ENCODE data around the gene MYO5B.

MYO5B gene

DNA sequence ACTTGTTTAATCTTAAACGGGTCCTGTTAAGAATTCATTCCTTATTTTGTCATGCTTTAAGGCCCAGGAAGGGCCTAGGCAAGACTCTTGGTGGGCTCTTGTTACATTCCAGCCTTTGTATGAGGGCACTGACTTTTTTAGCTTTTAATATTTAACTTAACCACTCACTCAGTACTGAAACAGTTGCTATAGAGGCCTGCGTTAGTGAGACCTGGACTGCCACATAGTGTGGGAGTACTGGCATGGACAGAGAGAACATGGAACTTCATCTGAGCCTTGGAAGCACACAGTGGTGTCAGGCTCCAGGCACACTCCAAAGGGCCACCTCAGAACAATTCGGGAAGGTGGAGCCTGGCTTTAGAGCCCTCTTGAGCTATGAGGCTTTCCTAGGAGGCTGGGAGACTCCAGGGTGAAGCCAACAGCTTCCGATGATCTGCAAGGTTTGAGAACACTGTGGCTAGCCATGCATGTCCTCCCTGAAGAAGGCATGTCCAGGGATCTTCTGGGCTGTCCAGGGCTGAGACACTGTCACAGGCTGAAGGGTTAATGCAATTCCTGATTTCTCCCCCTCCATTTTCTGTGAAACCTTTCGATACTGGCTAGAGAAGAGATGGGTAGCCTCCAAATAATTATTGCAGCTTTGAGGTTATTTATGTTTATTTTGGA, 226.2 kb downstream of the MYO5B start:
- DNase-seq (ENCODE audit: low spot score), result no peak

DNA sequence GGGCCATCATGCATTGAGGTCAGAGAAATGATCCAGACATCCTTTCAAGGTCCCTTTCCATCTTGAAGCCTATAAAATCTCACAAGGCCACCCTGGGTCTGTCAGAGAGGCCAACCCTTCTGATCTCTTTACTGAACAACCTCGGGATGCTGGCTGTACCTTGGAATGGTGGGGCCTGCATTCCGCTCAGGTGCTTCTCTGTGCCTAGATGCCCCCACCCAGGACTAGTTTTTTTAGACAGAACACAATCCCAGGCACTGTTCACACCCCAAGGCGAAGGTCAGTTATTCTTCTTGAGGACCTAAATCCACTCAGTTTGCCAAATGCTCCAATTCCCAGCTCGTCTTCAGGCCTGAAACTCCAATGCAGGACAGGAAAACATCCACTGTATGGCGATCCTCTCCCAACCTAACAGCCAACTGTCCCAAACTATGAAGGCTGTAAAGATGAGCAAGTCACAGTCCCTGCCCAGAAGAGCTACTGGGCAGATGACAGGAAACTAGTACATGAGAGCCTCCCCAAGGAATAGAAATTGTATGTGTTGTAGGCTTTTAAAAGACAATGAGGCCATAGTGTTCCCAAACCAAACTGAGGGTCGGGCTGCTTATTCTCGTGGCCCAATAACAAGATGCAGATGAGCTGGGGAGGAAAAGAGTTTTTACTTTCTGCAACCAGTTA, 227.2 kb downstream of the MYO5B start:
- no peak for DNase-seq (ENCODE audit: low spot score)

- no peak for DNase-seq (ENCODE audit: low spot score)
These were observed 227.8 kb downstream of the MYO5B start for GRCh38 chr18:49967171-49967570.

GRCh38 chr18:49966090-49966489, 228.9 kb downstream of the MYO5B start:
- DNase-seq (ENCODE audit: low spot score), result no peak

- DNase-seq (ENCODE audit: low spot score), result no peak
These were observed 231.7 kb downstream of the MYO5B start for GRCh38 chr18:49963217-49963616.

DNA sequence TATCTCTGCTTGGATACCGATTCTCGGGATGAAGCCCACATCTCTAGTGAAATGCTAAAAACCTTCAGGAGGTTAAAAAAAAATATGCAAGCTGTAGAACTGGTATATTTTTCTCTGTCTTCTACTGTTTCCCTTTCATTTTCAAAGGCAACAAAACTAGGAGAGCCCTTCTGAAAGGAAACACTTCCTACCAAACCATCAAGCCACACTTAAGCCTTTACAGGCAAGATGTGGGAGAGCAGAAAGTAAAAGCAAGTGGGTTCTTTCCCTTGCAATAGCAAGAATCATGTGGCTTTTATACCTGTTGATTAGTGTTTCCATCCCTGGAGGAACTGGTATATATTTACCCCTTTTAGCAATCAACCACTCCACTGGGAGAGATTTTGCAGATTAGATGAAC, 233.7 kb downstream of the MYO5B start:
- no peak for DNase-seq (ENCODE audit: low spot score)

GRCh38 chr18:49960376-49960775, 234.6 kb downstream of the MYO5B start:
- no peak for DNase-seq (ENCODE audit: low spot score)

DNA sequence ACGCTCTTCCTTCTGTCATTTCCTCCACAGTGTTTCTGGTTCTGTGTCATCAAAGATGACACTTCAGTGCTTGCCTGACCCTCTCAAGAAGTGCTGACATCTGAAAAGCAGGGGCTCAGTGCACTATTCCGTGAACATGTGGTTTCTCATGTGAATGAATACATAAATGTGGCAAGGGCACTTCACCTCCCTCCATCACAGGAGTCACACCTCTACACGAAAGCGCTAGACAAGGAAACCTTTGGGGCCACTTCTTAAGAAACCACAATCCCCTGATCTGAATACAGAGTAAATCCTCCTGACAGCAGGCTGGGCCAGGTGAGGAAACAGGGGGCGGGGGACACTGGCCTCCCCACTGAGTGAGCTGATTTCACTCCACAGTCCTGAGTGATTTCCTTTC, 235.8 kb downstream of the MYO5B start:
- no peak for DNase-seq (ENCODE audit: low spot score)

- DNase-seq (ENCODE audit: low spot score), result no peak
These were observed 239.7 kb downstream of the MYO5B start for GRCh38 chr18:49955263-49955662.

GRCh38 chr18:49953391-49953790, 241.6 kb downstream of the MYO5B start:
- DNase-seq (ENCODE audit: low spot score), result no peak

GRCh38 chr18:49949951-49950395, 245.0 kb downstream of the MYO5B start:
- no peak for DNase-seq (ENCODE audit: low spot score)

DNA sequence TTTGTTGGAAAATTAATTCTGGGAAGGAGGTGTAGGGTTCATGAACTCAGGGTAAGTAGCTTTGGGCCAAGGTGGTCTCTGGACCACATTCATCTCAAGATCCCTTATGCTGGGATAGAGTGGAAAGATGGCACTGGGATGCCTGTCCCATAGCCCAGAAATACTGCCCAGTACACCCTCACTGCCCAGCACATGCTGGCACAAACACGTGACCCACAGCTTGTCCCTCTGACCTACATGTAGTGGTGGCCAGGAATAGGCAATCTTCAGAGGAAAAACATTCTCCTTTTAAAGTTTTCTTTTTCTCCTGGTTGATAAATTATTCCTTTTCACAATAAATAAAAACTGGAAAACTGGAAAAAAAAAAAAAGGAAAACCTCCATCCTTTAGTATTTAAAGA, 246.0 kb downstream of the MYO5B start:
- no peak for DNase-seq (ENCODE audit: low spot score)

- DNase-seq (ENCODE audit: low spot score), result no peak
These were observed 250.3 kb downstream of the MYO5B start for GRCh38 chr18:49944663-49945062.

DNA sequence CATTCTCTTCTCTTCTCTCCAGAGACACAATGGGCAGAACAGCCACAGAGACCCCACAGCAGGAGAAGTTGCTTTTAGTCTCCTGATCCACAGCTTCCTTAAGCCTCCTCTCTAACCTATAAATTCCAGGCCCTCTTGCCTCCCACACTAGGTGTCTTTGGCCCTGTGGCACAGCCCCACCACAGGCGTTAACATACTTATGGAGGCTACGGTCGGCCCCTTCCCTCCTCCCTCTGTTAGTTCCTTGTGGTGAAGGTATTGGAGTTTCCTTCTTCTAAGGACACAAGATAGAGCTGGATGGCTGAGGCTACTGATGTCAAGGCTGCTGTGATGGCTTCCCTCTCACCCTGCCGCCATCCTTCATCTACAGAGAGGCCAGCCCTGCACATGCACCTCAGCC, 258.1 kb downstream of the MYO5B start:
- DNase-seq (ENCODE audit: low spot score), result no peak

DNA sequence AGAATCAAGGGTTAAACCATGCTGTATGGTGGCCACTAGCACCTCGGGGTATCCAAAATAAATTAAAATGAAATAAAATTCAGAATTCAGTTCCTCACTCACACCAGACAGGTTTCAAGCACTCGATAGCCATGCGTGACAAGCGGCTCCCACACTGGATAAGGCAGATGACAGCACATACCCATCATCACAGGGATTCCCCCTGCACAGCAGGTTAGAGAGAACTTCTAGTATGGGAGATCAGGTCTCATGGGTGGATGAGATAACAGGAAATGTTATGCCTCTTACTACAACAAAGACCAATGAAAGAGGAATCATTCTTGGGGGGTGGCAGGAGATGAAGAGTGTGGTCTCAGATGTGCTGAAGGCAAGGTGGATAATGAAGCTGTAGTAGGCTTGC, 259.7 kb downstream of the MYO5B start:
- no peak for DNase-seq (ENCODE audit: low spot score)

GRCh38 chr18:49934457-49934856, 260.5 kb downstream of the MYO5B start:
- no peak for DNase-seq (ENCODE audit: low spot score)

DNA sequence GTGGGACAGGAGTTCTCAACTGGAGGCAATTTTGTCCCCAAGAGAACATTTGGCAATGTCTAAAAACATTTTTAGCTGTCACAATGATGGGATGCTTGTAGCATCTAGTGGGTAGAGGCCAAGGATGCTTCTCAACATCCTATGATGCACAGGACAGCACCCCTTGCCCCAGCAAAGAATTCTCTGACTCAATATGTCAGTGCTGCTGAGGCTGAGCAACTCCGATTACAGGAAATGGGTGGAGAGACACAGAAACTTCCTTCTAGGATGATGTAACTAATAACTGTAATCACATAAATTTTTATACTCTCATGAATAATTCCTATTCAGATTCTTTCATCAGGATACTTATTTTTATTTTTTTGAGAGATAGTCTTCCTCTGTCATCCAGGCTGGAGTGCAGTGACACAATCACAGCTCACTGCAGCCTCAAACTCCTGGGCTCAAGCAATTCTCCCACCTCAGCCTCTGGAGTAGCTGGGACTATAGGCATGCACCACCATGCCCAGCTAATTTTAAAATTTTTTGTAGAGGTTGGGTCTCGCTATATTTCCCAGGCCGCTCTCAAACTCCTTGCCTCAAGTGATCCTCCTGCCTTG, 261.3 kb downstream of the MYO5B start:
- DNase-seq (ENCODE audit: low spot score), result no peak

GRCh38 chr18:49931760-49932159, 263.2 kb downstream of the MYO5B start:
- DNase-seq (ENCODE audit: low spot score), result no peak

DNA sequence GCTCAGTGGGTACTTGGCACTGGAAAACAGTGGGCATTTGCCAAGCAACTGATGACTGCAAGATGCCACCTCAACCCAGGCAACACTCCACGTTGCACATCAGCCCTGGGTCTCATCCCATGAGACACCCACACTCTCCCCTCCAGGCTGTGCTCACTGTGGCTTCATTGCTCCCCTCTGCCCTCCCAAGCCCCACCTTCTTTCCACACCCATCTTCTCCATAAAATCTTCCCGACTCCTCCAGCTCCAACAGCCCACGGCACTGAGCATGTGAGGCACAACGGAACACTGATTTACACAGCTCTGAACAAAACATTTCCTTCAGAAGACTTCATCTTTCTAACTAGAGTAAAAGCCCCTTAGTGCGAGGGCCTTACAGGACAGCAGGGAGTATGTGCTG, 263.8 kb downstream of the MYO5B start:
- no peak for DNase-seq (ENCODE audit: low spot score)

- no peak for DNase-seq (ENCODE audit: low spot score)
These were observed 268.7 kb downstream of the MYO5B start for GRCh38 chr18:49926106-49926745.

DNA sequence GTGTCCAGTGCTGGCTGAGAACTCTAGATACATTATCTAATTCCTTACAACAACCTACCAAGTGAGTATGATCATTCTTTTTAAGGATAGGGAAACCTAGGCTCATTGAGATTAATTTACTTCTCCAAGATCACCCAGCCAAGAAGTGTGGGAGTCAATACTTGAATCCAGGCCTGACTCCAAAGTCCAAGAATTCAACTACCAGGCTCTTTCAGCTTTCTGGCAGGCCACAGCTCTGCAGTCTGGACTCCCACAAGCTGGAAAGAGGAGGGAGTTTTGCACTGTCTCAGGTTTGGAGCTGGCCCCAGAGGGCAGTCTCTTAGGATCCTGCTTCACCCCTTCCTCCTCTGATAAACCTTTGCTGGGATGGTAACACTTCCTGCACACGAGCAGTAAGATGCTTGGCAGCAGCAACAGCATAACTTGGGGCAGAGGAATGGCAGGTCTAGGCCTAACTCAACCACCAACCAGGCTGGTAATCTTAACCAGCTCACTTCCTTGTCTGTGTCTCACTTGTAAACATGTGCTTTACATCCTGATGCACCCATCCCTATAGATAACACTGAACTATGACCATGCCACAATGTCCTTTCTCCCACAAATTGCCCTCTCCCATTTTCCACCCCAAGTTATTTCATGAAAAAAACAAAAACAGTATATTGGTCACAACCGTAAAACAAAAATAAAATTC, 270.5 kb downstream of the MYO5B start:
- no peak for DNase-seq (ENCODE audit: low spot score)

GRCh38 chr18:49922228-49922627, 272.7 kb downstream of the MYO5B start:
- DNase-seq (ENCODE audit: low spot score), result no peak
